Activated CD8-positive, alpha-beta T cell treated with anti-CD3 and anti-CD28 coated beads for 36 hours (primary cell): Measurements from ENCODE around the gene OOEP. TPM values are rescaled to one million over a fixed set of nuclear protein-coding genes. Genes with fewer than 3 reads are reported as not detected.

Experiments
- ATAC-seq: fragments of 200-7000 bp; cut with Tn5 transposase; one replicate; pipeline ENCODE4 v1.10.0; 2021; ENCODE audit warnings: mild to moderate bottlenecking, moderate library complexity
- CTCF ChIA-PET: fragments of 350-600 bp; sonication (Branson Sonifier 250); formaldehyde crosslinking; loops from one replicate; lab custom pipeline; 2021; ENCODE audit warnings: antibody characterized with exemption; lab: Charles Lee
- POLR2A ChIA-PET: fragments of 350-600 bp; sonication (Branson Sonifier 250); formaldehyde crosslinking; loops from one replicate; lab custom pipeline; 2021; ENCODE audit warnings: antibody characterized with exemption; lab: Charles Lee
- DNase-seq: peaks from one replicate; pipeline ENCODE4 v3.0.0-alpha.2; 2020
- H3K27ac Mint-ChIP-seq: one replicate; pipeline ENCODE4 v1.8.0; 2021; ENCODE audit warnings: mild to moderate bottlenecking, mixed read lengths
- H3K27me3 Mint-ChIP-seq: one replicate; pipeline ENCODE4 v1.8.0; 2021; ENCODE audit warnings: mixed read lengths
- H3K36me3 Mint-ChIP-seq: one replicate; pipeline ENCODE4 v1.8.0; 2021; ENCODE audit warnings: low read depth, mixed read lengths
- H3K4me1 Mint-ChIP-seq: one replicate; pipeline ENCODE4 v1.8.0; 2021; ENCODE audit warnings: low read depth, mixed read lengths
- H3K4me3 Mint-ChIP-seq: one replicate; pipeline ENCODE4 v1.8.0; 2021; ENCODE audit warnings: mild to moderate bottlenecking, moderate library complexity, mixed read lengths
- H3K9me3 Mint-ChIP-seq: one replicate; pipeline ENCODE4 v1.8.0; 2021; ENCODE audit warnings: mixed read lengths
- CTCF ChIP-seq: fragments of 200-600 bp; IDR thresholded peaks from one replicate; pipeline ENCODE4 v1.8.0; 2022; ENCODE audit warnings: antibody characterized with exemption, mild to moderate bottlenecking
- intact Hi-C: fragments of 100-400 bp; cut with micrococcal nuclease; formaldehyde crosslinking; loops from one replicate; pipeline ENCODE4 v1.10.0; 2022
- total RNA-seq, 2 experiments: library from RNA; stranded (reverse); gene quantifications; one replicate each; pipeline ENCODE4 v1.2.3, GENCODE V29; 2021

The OOEP gene
- total RNA-seq, 2 experiments from 2014 or later: not detected

- Mint-ChIP-seq H3K9me3 (peaks cover 8% of the 10 kb centered on the region), H3K4me1 (no peaks in the 10 kb centered on the region), H3K27ac (no peak overlapping the region), H3K27me3 (no peaks in the 10 kb centered on the region), H3K4me3 (no peak overlapping the region), H3K36me3 (peaks cover 2% of the 10 kb centered on the region)
- POLR2A ChIA-PET: no interaction called here
- no peak for TF ChIP-seq CTCF
- intact Hi-C loops: no loop called here
- CTCF ChIA-PET: interaction anchor here (1.1 to 1.5 kb wide), 2 partner anchors 9 kb away, joined by 3 read pairs; no protein-coding TSS in a partner anchor
- DNase-seq: no peak
- no peak for ATAC-seq
These were observed 1.0 kb downstream of the OOEP start for GRCh38 chr6:73368675-73369074.

- DNase-seq (no peak), ATAC-seq (no peak)
- H3K4me1 Mint-ChIP-seq: no peaks in the 10 kb centered on the region
- no peak for TF ChIP-seq CTCF
- POLR2A ChIA-PET: no interaction called here
- no peak overlapping the region for H3K27ac Mint-ChIP-seq
- intact Hi-C loops: no loop called here
- H3K36me3 Mint-ChIP-seq: no peaks in the 10 kb centered on the region
- no peak overlapping the region for H3K4me3 Mint-ChIP-seq
- no peaks in the 10 kb centered on the region for H3K27me3 Mint-ChIP-seq
- CTCF ChIA-PET: interaction anchor here (1.5 kb wide), 1 partner anchor 10 kb away, joined by 3 read pairs; no protein-coding TSS in a partner anchor
- H3K9me3 Mint-ChIP-seq: peaks cover 6% of the 10 kb centered on the region
These were observed 1.8 kb downstream of the OOEP start for GRCh38 chr6:73367761-73368355.

- POLR2A ChIA-PET: no interaction called here
- TF ChIP-seq CTCF: no peak
- CTCF ChIA-PET: no interaction called here
- no peak overlapping the region for H3K27ac Mint-ChIP-seq
- no peaks in the 10 kb centered on the region for H3K27me3 Mint-ChIP-seq
- H3K36me3 Mint-ChIP-seq: no peaks in the 10 kb centered on the region
- H3K4me1 Mint-ChIP-seq: no peaks in the 10 kb centered on the region
- no peaks in the 10 kb centered on the region for H3K9me3 Mint-ChIP-seq
- no peak overlapping the region for H3K4me3 Mint-ChIP-seq
- intact Hi-C loops: no loop called here
- no peak for ATAC-seq
- DNase-seq: no peak
These were observed 5.1 kb downstream of the OOEP start for GRCh38 chr6:73364549-73364948.

GRCh38 chr6:73364121-73364520 lies 5.6 kb downstream of the OOEP start:
- no peak for TF ChIP-seq CTCF
- no peak for ATAC-seq

GRCh38 chr6:73363537-73363875 lies 6.2 kb downstream of the OOEP start:
- ChIA-PET CTCF (no interaction called here), POLR2A (no interaction called here)
- no peaks in the 10 kb centered on the region for H3K9me3 Mint-ChIP-seq
- no peak overlapping the region for H3K27ac Mint-ChIP-seq
- intact Hi-C loops: no loop called here
- H3K4me1 Mint-ChIP-seq: no peaks in the 10 kb centered on the region
- no peak for TF ChIP-seq CTCF
- no peak for DNase-seq
- no peak for ATAC-seq
- no peak overlapping the region for H3K4me3 Mint-ChIP-seq
- no peaks in the 10 kb centered on the region for H3K36me3 Mint-ChIP-seq
- H3K27me3 Mint-ChIP-seq: peaks cover 1% of the 10 kb centered on the region

More at GRCh38 chr6:73364121-73364520, 5.6 kb downstream of the OOEP start:
- intact Hi-C loops: no loop called here
- no peaks in the 10 kb centered on the region for H3K36me3 Mint-ChIP-seq
- no peak overlapping the region for H3K4me3 Mint-ChIP-seq
- no peak overlapping the region for H3K27ac Mint-ChIP-seq
- no peaks in the 10 kb centered on the region for H3K4me1 Mint-ChIP-seq
- CTCF ChIA-PET: no interaction called here
- DNase-seq: no peak
- no peaks in the 10 kb centered on the region for H3K9me3 Mint-ChIP-seq
- POLR2A ChIA-PET: no interaction called here
- no peaks in the 10 kb centered on the region for H3K27me3 Mint-ChIP-seq
